ENCODE data around the gene ZFPL1.
A peak's percentile ranks its signal among the peaks of the same experiment; 100 is the strongest.

ZFPL1 gene

DNA sequence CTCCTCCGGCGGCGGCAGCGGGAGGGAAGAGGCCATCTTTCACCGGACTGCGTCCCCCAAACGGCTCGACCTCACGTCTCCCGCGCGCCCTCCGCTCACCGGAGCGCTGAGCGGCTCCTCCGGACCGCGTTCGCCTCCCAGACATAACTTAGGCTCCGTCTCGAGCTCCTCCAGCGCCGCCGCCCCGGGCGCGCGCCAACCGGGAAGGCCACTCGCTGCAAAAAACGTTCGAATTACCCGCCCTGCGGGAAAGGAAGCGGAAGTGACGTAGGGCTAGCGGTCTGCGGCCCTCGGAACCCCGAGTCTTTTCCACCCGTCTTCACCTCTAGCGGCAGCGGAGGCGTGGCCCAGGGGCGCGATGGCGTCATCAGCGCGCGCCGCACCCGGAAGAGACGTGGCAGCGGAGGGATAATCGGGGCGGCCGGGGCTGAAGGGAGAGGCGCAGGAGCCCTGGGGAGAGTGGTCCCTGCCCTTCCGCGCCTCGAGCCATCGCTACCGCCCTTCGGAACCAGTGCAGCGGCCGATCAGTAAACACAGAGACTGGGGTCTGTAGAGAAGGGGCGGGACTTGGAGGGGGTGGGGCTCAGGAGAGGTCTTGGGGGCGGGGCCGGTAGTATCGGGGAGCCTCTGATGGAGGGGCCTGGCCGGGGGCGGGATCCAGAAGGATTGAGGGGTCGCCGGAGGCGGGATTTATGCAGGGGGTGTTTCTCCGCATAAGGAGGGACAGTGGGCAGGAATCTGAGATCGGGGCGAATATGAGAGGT is at the start of gene ZFPL1, which contains the start of gene CDCA5:
ZFPL1 (plus strand) TSS at position 389 of the 764 bp plus-strand sequence. CDS start 477 bp downstream, outside the sequence.
CDCA5 (minus strand) TSS at position 207 of the 764 bp plus-strand sequence; CDS start at position 145, 62 bp downstream.
- peak; percentile 78 for DNase-seq (ENCODE audit: low read depth)

DNA sequence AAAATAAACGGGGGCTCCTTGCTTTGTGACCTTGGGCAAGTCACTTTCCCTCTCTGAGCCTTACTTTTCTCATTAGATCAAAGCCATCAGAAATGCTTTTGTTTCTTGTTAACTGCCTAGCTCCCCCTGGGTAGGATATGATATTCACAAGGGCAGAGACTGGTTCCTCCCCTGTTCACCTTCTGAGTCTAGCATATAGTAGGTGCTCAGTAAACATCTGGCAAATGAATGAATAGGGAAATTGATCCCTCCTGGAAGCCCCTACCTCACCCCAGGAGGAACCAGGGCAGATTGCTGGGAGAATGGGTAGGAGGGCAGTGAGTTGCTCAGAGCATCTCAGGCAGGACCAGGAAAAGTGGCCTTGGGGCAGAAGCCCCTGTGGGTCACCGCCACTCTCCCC is 49.6 kb upstream of the ZFPL1 start:
- no peak for DNase-seq (ENCODE audit: low read depth)

DNA sequence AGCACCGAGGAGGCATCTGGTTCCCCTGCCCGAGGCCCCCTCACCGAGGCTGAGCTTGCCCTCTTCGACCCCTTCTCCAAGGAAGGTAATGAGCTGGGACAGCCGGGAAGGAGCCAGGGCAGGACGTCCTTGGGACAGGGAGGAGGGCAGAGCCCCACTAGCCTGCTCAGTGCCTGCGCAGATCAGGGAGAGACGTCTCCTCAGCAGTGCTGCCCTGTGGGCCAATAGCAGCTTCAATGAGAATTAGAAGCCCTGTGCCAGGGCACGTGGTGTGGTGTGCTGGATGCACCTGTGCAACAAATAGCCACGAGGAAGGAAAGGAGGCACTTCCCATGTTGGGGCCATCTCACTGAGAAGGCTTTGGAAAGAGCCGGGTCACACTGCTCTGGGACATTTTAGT is 48.4 kb upstream of the ZFPL1 start:
- no peak for DNase-seq (ENCODE audit: low read depth)

DNA sequence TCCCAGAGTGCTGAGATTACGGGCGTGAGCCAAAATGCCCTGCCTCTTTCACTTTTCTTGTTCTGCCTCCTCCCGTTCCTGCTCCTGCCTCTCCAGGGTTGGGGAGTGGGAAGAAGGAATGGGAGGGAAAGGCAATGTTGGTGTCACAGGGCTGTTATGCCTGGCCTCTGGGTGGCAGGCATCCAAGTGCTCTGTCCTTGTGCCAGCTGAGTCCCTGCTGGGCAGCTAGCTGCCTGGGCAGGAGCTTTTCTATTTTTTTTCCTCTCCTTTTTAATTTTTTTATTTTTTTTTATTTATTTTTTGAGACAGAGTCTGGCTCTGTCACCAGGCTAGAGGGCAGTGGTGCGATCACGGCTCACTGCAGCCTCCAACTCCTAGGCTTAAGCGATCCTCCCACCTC is 47.1 kb upstream of the ZFPL1 start:
- DNase-seq (ENCODE audit: low read depth), result no peak

DNA sequence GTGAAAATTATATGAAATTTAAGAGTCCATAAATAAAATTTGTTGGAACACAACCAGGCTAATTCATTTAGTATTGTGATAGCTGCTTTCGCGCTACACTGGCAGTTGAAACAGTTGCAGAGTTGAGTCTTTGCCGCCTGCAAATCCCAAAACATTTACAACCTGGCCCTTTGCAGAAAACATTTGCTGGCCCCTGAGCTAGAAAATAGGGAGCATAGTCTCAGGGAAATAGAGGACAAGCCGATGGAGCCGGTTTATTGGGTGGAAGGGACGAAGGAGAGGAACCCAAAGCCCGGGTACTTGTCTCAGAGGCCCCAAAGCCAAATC is 43.5 kb upstream of the ZFPL1 start:
- DNase-seq (ENCODE audit: low read depth), result no peak

DNA sequence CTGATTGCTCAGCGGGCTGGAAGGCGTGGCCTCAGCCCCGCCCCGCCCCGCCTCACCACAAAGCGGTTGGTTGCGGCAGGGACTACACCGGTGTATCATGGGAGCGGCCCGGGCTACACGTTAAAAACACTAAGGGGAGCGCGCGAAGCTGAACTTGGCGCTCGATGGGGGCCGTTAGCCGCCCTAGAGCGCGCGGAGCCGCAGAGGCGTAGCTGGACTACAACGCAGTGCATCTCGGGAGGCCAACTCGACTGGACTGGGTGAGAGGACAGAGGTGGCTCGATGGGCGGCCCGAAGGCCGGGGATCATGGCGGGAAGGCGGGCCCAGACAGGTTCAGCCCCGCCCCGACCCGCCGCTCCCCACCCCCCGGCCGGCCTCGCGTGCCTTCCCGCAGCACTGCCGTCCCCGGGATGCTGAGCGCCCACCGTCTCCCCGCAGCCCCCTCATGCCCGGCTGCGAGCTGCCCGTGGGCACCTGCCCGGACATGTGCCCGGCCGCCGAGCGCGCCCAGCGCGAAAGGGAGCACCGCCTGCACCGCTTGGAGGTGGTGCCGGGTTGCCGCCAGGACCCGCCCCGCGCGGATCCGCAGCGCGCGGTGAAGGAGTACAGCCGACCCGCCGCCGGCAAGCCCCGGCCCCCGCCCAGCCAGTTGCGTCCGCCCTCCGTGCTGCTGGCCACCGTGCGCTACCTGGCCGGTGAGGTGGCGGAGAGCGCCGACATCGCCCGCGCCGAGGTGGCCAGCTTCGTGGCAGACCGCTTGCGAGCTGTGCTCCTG is 43.0 kb upstream of the ZFPL1 start, which contains the start of gene SAC3D1:
SAC3D1 (plus strand) TSS at position 364 of the 776 bp plus-strand sequence; CDS start at position 447, 83 bp downstream.
- DNase-seq (ENCODE audit: low read depth), result peak; percentile 90

DNA sequence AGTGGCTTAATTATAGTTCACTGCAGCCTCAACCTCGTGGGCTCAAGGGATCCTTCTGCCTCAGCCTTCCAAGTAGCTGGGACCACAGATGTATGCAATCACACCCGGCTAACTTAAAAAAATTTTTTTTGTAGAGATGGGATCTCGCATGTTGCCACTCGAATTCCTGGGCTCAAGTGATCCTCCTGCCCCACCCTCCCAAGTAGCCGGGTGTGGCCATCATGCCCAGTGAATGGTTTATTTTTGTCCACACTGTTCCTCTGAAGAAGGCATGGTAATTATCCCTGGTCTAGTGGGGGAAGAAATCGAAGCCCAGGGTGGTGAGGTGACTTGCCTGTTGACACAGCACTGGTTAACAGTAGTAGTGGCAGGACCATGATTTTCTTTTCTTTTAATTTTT is 41.1 kb upstream of the ZFPL1 start:
- DNase-seq (ENCODE audit: low read depth), result no peak

DNA sequence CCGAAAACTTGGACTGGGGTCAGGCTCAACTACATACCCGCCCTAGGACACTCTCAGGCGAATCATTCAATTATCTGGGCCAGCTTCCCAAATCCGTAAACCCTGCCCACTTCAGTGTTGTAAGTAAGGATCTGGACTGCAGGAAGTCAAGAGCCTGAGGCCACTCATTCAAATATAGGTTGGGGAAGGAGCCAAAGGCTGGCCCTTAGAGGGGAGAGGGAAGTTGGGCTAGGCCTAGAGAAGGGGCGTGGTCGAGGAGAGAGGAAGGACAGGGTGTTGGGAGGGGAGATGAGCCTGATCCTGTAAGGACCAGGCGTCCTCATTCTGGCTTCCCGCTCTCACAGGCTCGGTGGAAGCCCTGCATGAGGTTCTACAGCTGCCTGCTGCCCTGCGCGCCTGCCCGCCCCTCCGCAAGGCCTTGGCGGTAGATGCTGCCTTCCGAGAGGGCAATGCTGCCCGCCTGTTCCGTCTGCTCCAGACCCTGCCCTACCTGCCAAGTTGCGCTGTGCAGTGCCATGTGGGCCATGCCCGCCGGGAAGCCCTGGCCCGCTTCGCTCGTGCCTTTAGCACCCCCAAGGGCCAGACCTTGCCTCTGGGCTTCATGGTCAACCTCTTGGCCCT is 40.0 kb upstream of the ZFPL1 start:
- DNase-seq (ENCODE audit: low read depth), result peak; percentile 47

DNA sequence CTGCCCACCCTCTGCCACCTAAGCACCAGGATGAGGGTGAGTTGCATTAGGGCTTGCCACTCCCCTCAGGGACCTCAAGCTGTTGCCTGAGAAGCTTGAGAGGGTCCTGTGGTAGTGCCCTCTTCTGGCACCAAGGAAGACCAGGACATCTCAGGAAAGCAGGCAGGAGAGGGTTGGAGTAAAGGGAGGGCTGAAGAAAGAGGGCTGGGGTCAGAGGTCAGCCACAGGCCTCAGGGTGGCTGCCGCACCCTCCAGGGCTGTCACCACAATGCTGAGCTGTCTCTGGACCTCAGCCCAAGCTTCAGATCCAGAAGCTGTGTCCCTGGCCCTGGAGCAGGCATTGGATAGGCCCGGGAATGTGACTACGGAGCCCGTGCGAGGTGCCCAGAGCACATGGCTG is 39.0 kb upstream of the ZFPL1 start:
- DNase-seq (ENCODE audit: low read depth), result no peak

DNA sequence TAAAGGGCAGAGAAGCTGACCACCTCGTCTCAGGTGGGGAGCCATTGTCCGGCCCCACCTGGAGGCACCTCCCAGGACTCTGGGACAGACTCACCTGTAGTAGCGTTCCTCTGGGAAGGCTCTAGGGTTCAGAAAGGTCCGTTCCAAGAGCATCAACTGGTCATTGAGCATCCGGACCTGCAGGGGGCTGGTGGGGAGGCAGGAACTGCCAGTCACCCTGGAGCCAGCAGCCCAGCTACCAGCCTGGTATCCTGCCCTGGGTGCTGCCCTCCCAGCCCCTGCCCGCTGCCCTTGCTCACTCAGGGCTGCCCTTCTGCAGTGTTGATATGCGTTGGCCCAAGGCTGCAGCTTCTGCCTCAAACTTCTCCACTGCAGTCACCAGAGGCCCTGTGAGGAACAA is 38.3 kb upstream of the ZFPL1 start:
- no peak for DNase-seq (ENCODE audit: low read depth)

DNA sequence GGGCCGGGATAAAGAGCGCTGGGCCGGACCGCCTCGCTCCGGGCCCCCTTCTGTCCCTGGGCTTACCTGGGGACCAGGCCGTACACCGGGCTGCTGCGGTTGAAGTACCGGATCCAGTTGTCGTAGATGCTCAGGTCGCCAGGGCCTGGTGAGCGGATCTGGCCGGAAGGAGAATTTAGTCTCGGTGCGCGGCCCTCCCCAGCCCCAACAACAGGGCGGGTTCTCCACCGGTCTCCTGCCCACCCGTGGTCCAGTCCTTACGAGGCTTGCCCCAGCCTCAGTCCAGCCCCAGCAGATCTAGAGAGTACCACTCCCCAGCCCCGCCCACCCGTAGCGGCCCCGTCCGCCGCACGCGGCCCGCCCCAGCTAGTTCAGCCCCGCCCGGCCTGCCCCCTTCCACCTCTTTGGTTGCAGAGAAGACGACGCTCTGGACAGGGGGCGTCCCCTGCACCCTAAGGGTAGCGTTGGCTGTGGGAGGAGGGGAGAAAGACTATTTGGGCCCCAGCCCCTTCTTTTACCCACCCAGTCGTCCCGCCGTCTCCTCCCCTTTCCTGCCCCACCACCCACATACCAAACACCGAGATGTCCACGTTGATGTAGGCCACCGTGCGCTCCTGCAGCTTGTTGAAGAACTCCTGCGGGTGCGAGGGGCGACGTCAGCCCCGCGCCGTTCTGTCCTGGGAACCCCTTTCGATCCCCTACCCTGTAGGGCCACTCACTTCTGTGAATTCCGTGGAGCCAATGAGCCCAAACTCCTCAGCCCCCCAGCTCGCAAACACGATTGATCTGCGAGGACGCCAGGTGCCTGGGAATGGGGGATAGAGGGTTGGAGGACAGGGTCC is 36.2 kb upstream of the ZFPL1 start:
- no peak for DNase-seq (ENCODE audit: low read depth)

DNA sequence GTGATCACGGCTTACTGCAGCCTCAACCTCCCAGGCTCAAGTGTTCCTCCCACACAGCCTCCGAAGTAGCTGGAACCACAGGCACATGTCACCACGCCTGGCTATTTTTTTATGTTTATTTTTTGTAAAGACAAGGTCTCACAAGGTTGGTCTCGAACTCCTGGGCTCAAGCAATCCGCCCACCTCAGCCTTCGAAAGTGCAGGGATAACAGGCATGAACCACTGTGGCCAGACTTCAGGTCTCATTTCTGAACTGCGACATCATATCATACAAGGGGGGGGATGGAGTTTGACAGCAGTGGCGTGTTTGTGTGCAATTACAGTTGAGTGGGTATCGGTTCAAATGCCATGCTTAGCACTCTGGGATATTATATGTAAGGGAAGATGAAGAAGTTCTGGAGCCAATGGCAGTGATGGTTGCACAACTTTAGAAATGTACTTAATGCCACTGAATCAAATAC is 32.6 kb upstream of the ZFPL1 start:
- no peak for DNase-seq (ENCODE audit: low read depth)

DNA sequence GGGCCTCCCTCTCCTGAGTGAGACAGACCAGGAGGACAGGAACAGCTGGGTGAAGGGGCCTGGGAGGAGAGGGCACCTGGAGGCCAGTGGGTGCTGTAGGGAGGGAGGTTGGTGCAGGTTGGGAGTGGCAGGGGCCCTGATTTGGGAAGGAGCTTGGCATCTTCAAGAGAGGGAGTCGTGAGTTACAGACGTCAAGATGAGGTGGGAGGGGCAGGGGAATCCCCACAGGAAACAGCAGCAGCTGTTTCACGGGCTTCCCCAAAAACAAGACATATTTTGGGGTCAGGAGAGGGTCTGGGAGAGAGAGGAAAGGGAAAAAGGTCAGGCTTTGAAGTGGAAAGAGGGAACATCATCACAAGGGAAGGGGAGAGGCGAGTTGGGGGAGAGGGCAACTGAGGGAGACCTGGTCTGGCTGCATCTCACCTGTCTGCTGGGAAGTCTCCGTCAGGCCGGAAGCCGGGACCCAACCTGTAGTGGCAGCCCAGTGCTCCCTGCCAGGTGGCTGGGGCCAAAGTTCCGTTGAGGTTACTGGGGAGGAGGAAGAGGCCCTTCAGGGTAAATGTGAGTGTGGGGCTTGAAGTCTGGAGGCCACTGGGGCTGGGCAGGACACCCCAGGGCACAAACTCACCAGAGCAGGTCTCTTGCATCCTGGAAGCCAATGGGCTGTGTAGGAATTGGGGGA is 30.1 kb upstream of the ZFPL1 start:
- no peak for DNase-seq (ENCODE audit: low read depth)

DNA sequence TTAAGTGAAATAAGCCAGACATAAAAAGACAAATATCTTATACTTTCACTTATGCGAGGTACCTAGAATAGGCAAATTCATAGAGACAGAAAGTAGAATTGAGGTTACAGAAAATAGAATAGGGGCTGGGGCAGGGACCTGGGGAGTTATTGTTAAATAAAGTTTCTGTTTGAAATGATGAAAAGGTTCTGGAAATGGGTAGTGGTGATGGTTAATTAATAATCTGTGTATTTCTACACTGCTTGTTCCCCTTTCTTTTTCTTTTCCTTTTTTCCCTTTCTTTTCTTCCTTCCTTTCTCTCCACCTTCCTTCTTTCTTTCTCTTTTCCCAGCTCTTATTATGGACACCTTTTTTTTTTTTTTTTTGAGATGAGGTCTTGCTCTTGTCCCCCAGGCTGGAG is 28.5 kb upstream of the ZFPL1 start:
- no peak for DNase-seq (ENCODE audit: low read depth)

DNA sequence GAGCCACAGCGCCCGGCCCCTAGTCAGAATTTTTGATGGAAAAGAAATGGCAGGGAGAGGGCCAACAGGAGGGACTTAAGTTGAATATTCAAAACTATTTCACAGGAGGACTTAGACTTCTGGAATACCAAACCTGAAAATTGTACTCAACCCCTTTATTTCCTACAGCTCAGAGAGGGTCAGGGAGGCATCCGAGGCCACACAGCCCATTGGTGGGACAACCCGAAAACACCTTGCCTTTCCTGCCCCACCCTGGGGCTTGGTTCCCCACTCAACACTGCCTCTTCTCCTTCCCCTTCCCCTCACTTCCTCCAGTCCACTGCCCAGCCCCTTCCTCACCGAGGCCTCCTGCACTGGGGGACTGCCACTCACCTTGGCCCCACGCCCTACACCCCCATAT is 27.0 kb upstream of the ZFPL1 start:
- no peak for DNase-seq (ENCODE audit: low read depth)

DNA sequence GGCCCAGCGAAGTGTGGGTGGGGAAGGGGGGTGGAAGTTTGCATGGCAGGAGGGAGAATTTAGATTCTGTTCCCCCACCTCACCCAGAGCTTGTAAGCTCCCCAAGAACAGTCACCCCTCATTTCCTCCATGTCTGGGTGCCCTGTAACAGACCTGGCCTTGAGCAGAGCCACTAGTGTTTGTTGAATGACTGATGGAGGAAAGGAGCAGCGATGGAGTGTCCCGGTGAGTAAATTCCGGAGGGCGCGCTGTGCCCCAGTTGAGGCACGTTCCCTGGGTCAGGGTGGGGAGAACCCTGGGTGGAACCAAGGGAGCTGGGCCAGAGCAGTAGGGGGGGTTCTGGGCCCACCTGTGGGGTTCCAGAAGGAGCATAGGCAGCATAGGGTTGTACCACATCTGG is 26.5 kb upstream of the ZFPL1 start:
- no peak for DNase-seq (ENCODE audit: low read depth)

DNA sequence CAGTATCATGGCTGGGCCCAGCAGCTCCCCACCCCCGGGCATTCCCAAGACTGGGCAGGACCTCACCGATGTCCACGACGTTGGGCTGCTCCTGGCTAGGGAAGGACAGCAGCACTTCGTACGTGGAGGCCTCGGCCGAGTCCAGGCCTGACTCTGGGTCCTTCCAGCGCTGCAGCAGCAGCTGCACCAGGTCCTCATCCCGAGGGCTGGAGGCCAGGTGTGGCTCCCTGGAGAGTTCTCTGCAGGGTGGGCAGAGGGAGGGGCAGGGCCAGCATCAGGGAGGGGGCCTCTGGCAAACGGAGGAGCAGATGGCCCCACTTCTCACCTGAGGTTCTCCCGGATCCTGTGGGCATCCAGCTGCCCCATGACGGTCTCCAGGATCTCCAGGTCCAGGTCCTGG is 26.0 kb upstream of the ZFPL1 start:
- no peak for DNase-seq (ENCODE audit: low read depth)

DNA sequence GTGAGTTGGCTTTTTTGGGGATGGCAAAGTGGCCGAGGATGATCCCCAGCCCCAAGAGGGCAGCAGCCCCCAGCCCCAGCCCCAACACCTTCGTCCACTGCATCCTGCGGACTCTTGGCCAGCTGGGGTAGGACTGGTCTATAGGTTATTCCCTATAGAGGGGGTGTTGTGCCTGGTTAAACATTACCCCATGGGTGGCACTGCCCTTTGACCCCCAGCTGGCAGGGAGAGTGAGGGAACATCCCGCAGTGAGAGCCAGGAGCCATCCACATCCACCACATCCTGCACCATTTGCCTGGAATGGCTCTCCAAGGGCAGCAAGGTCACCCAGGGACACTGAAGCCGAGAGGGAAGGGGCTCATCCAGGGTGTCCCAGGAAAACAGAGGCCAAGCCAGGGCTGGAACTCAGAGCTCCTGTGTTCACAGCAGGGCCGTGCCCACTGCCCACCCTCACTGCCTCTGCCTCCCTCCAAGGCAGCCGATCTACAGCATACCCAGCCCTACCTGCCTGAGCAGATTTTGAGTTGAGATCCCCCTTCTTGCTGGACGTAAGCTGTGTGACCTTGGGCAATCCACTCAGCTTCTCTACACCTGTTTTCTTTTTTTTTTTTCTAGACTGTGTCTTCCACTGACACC is 25.5 kb upstream of the ZFPL1 start, which contains the start of gene NAALADL1:
NAALADL1 (minus strand) TSS at position 135 of the 636 bp plus-strand sequence; CDS start at position 103, 32 bp downstream.
- no peak for DNase-seq (ENCODE audit: low read depth)

DNA sequence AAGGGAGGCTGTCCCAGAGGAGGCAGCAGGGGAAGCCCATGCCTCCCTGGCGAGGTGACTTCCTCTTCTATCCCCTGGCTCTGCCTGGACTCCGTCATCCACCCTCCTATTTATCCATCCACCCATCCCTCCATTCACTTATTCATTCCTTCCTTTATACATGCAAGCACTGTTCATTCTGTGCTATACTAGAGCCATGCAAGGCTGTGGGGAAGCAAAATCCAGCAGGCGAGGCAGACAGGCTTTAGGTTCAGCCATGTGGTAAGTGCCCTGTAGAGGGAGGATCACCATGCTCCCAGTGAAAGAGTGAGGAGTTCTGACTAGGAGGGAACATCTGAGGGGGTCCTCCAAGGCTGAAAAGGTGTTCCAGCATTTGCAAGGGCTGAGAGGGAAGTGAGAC is 24.5 kb upstream of the ZFPL1 start:
- DNase-seq (ENCODE audit: low read depth), result no peak

DNA sequence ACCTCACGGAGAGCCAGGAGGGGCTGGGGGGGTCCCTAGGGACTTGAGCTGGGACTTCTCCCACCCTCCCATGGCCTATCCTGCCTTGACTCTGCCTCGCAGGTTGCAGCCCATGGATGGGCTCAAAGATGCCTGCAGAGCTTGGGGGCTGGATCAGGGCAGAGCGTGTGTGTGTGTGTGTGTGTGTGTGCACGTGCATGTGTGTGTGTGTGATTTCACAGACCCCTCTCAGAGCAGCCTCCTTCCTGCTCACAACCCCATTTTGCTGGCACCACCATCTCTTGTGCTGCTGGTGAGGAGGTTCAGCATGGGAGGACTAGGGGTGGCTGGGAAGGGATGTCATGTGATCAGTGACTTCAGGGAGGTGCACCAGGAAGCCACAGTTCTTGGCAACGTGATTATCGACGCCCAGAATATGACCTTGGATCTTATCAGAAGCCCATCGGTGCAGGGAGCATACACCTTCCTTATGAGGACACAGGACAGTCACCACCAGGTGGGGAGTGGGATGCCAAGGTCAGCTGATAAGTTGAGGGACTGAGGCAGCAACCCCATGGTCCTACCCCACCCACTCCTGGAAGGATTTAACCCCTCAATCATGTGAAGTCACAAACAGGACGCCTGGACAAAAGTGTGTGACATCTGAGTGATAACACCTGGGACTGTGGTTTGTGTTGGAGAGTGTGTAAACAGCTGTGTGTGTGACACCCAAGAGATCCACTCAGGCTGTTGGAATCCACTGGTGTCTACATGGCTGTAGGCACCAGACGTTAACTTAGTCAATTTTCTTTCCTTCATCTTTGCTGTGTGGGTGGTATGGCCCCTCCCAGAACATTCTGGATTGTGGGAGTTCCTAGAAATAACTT is 23.8 kb upstream of the ZFPL1 start:
- no peak for DNase-seq (ENCODE audit: low read depth)
